ENCODE data around the gene EVI2B.
"Not testable (repeated sequence)": the region's sequence is repeated elsewhere in the genome, so short reads cannot be mapped to it uniquely, and the experiment has no call there.

Gene EVI2B

GRCh38 chr17:31269036-31269577 is 44.7 kb downstream of the EVI2B start:
- DNase-seq: no peak

- no peak for DNase-seq
These were observed 47.8 kb downstream of the EVI2B start for GRCh38 chr17:31266042-31266441.

GRCh38 chr17:31262923-31263322 is 50.9 kb downstream of the EVI2B start:
- DNase-seq: not testable (repeated sequence)

- no peak for DNase-seq
These were observed 52.3 kb downstream of the EVI2B start for GRCh38 chr17:31261601-31262000.

DNA sequence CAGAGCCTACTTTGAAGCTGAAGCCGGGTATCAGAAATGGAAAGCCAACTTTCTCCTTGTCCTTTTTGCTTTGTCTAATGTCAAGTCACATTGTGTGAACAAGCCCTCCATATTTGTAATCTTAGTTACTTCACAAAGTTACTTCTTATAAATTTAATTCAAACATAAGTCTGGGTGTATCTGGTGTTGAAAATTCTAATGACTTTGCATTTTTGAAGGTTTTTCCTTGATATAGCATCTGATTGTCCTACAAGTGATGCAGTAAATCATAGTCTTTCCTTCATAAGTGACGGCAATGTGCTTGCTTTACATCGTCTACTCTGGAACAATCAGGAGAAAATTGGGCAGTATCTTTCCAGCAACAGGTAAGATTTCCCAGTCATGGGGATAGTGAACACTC is 53.7 kb downstream of the EVI2B start:
- DNase-seq: no peak

GRCh38 chr17:31256936-31257335 is 56.9 kb downstream of the EVI2B start:
- no peak for DNase-seq

- DNase-seq: no peak
These were observed 59.2 kb downstream of the EVI2B start for GRCh38 chr17:31254654-31255053.
